Mesenteric fat pad (tissue), 1 donor: ENCODE results near the gene THUMPD1. TPM values are rescaled to one million over a fixed set of nuclear protein-coding genes. Genes with fewer than 3 reads are reported as not detected.
"Not testable (repeated sequence)": the region's sequence is repeated elsewhere in the genome, so short reads cannot be mapped to it uniquely, and the experiment has no call there.

Source experiments
- DNase-seq: peaks from one replicate; pipeline ENCODE4 v3.0.0-alpha.2; 2020; ENCODE audit warnings: low spot score
- total RNA-seq: library from RNA; stranded (reverse); fragmentation: NEBNext Ultra II Directional; extraction: Animal tissue kit (Norgen Biotek cat#: 25700); gene quantifications from one replicate; pipeline ENCODE4 v1.2.1, GENCODE V29; 2021
- donor health status: DM: yes; HTN: yes; CAD: no.

THUMPD1 gene
- total RNA-seq, 1 donor from 2014 or later = 26.1 TPM

GRCh38 chr16:20701692-20702091 is 39.9 kb downstream of the THUMPD1 start:
- not testable (repeated sequence) for DNase-seq

- DNase-seq = no peak
These were observed 45.0 kb downstream of the THUMPD1 start for GRCh38 chr16:20696618-20697017.

- no peak for DNase-seq
These were observed 46.6 kb downstream of the THUMPD1 start for GRCh38 chr16:20695024-20695423.

GRCh38 chr16:20694096-20694495 is 47.5 kb downstream of the THUMPD1 start:
- not testable (repeated sequence) for DNase-seq

- no peak for DNase-seq
These were observed 52.0 kb downstream of the THUMPD1 start for GRCh38 chr16:20689668-20690067.

GRCh38 chr16:20683812-20684211 is 57.8 kb downstream of the THUMPD1 start:
- DNase-seq = no peak

Other genes starting within 250 kb of the THUMPD1 start
- not detected for gene ACSM2B, start 165.5 kb downstream of the THUMPD1 start, total RNA-seq
- gene ACSM1, start 44.1 kb downstream of the THUMPD1 start, total RNA-seq = not detected
- 1.3 TPM for gene ACSM3, start 22.2 kb upstream of the THUMPD1 start, total RNA-seq
- 12.9 TPM for gene ERI2, start 64.7 kb upstream of the THUMPD1 start, total RNA-seq
- 4.7 TPM for gene REXO5, start 64.7 kb upstream of the THUMPD1 start, total RNA-seq
- gene DCUN1D3, start 158.5 kb upstream of the THUMPD1 start, total RNA-seq = 187 TPM
- gene LYRM1, start 159.0 kb upstream of the THUMPD1 start, total RNA-seq = 42.0 TPM